ENCODE data around the gene HOOK2.

Gene HOOK2

DNA sequence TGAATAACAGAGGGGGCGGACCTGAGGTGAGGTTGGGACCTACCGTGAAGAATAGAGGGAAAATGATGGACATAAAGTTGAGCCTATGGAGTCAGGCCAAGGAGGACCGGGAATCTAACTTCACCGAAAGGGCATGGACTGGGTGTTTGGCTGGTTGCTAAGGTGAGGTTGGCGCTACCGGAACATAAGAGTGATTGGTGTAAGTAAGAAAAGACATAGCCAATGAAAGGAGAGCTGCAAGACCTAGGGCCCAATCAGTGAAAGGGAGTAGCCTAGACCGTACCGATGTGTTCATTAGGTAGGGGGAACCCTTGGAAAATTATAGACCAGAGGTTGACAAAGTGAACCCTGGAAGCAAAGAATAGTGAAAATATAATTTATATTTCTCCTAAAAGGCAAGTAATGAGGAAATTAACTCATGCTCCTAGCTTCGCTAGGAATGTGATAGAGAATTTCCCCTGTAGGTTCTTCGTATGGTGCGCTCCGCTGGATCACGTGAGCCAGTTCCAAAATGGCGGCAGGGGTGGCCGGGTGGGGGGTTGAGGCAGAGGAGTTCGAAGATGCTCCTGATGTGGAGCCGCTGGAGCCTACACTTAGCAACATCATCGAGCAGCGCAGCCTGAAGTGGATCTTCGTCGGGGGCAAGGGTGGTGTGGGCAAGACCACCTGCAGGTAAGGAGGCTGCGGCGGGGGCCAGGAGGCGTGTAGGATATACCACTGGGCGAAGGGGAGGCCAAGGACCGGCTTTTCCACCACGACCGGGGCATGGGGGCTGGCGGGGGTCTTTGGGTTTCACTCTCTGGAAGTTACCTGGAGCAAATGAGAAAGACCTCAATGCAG is 38.1 kb downstream of the HOOK2 start, which contains the start of gene GET3:
GET3 (plus strand) TSS at position 503 of the 840 bp plus-strand sequence; CDS start at position 512, 9 bp downstream.
- Histone ChIP-seq H3K36me3 (ENCODE audit: insufficient read depth) (no peaks in the 10 kb centered on the region; the same call in 1 of the 2 replicates), H3K27ac (peak within 1 kb of the TSS; percentile 84), H2AFZ (ENCODE audit: low read depth) (peak within 1 kb of the TSS; percentile 80), H3K4me2 (peak within 1 kb of the TSS; percentile 83), H3K9ac (peak within 1 kb of the TSS; percentile 81), H3K4me1 (ENCODE audit: low read depth, poor library complexity, severe bottlenecking) (peaks cover 31% of the 10 kb centered on the region), H3K79me2 (ENCODE audit: insufficient read depth, low read depth) (peaks cover 34% of the 10 kb centered on the region), H3K27me3 (ENCODE audit: insufficient read depth, low read depth) (no peaks in the 10 kb centered on the region), H4K20me1 (ENCODE audit: insufficient read depth) (no peaks in the 10 kb centered on the region; the same call in 1 of the 2 replicates), H3K4me3 (IDR thresholded peaks at IDR 0.05; ENCODE audit: insufficient read depth, low read depth, low read length) (no peak within 1 kb of the TSS)
- TF ChIP-seq, protein P1, sequence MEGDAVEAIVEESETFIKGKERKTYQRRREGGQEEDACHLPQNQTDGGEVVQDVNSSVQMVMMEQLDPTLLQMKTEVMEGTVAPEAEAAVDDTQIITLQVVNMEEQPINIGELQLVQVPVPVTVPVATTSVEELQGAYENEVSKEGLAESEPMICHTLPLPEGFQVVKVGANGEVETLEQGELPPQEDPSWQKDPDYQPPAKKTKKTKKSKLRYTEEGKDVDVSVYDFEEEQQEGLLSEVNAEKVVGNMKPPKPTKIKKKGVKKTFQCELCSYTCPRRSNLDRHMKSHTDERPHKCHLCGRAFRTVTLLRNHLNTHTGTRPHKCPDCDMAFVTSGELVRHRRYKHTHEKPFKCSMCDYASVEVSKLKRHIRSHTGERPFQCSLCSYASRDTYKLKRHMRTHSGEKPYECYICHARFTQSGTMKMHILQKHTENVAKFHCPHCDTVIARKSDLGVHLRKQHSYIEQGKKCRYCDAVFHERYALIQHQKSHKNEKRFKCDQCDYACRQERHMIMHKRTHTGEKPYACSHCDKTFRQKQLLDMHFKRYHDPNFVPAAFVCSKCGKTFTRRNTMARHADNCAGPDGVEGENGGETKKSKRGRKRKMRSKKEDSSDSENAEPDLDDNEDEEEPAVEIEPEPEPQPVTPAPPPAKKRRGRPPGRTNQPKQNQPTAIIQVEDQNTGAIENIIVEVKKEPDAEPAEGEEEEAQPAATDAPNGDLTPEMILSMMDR (conservative IDR thresholded peaks at IDR 0.05; ENCODE audit: low read depth, low read length) = no peak

DNA sequence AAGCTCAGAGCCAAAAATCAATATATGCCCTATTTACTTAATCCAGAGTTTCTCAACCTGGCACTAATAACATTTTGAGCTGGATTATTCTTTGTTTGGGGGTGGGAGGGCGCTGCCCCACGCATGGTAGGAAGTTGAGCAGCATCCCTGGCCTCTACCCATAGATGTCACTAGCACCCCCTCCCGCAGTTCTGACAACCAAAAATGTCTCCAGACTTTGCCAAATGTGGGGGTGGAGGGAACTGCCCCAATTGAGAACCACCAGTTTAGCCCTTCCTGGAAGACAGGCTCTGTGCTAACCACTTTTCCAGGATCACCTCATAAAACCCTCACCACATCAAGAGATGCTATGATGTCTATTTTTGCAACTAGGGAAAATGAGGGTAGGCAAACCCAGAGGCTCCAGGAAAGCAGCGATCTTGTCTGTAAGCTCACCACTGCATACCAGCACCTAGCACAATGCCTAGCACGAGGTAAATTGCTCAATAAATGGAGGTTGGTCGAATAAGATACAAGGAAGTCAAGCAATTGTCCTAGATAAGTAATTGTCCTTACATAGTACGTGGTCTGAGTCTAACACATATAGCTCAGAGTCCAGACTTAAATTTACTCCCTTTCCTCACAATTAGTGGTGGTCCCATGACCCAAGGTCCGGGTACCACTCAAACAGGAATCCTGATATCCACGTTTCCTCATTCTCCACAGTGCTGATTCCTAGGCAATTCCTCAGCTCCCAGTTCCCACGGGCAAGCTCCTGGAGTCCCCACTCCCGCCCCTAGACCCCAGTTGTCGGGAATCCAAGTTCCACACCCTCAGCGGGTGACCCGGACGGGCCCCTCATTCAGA is 41.8 kb downstream of the HOOK2 start:
- peak overlapping the region; percentile 75 for H3K27ac ChIP-seq
- peak overlapping the region; percentile 95 for H3K9ac ChIP-seq
- H3K36me3 ChIP-seq (ENCODE audit: insufficient read depth) = no peaks in the 10 kb centered on the region; the same call in 1 of the 2 replicates
- peaks cover 32% of the 10 kb centered on the region for H3K4me1 ChIP-seq (ENCODE audit: low read depth, poor library complexity, severe bottlenecking)
- H2AFZ ChIP-seq (ENCODE audit: low read depth) = peak overlapping the region; percentile 44; the same call in 1 of the 2 replicates
- no peaks in the 10 kb centered on the region; the same call in 1 of the 2 replicates for H4K20me1 ChIP-seq (ENCODE audit: insufficient read depth)
- H3K79me2 ChIP-seq (ENCODE audit: insufficient read depth, low read depth) = peaks cover 55% of the 10 kb centered on the region
- no peaks in the 10 kb centered on the region for H3K27me3 ChIP-seq (ENCODE audit: insufficient read depth, low read depth)
- TF ChIP-seq, protein P1 (conservative IDR thresholded peaks at IDR 0.05; ENCODE audit: low read depth, low read length) = peak; percentile 65
- peak overlapping the region; percentile 65 for H3K4me2 ChIP-seq
- H3K4me3 ChIP-seq (IDR thresholded peaks at IDR 0.05; ENCODE audit: insufficient read depth, low read depth, low read length) = no peak overlapping the region

DNA sequence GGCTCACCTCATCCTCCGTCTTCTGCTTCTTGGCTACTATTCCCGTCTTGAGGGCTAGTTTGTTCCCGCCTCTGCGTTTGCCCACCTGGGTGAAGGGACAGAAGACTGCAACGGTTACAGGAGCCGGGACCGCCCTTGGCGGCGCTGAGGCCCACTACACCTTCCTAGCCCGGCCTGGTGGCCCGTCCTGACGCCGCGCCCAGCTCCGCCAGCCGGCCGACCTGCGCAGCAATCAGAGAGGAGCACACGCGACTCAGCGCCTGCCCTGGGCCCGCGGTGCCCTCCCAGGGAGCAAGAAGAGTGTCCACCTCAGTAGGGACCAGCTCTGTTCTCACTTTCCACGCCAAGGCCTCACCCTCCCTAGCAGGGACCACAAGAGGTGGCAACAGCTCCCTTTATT is 44.0 kb downstream of the HOOK2 start:
- TF ChIP-seq, protein P1 (conservative IDR thresholded peaks at IDR 0.05; ENCODE audit: low read depth, low read length) = no peak
- peaks cover 44% of the 10 kb centered on the region for H3K79me2 ChIP-seq (ENCODE audit: insufficient read depth, low read depth)
- no peak overlapping the region for H3K9ac ChIP-seq
- peaks cover 22% of the 10 kb centered on the region for H3K4me1 ChIP-seq (ENCODE audit: low read depth, poor library complexity, severe bottlenecking)
- H3K4me2 ChIP-seq = no peak overlapping the region
- no peak overlapping the region for H3K27ac ChIP-seq
- H2AFZ ChIP-seq (ENCODE audit: low read depth) = no peak overlapping the region
- no peaks in the 10 kb centered on the region; the same call in 1 of the 2 replicates for H3K36me3 ChIP-seq (ENCODE audit: insufficient read depth)
- H3K27me3 ChIP-seq (ENCODE audit: insufficient read depth, low read depth) = no peaks in the 10 kb centered on the region
- H4K20me1 ChIP-seq (ENCODE audit: insufficient read depth) = no peaks in the 10 kb centered on the region; the same call in 1 of the 2 replicates
- no peak overlapping the region for H3K4me3 ChIP-seq (IDR thresholded peaks at IDR 0.05; ENCODE audit: insufficient read depth, low read depth, low read length)

DNA sequence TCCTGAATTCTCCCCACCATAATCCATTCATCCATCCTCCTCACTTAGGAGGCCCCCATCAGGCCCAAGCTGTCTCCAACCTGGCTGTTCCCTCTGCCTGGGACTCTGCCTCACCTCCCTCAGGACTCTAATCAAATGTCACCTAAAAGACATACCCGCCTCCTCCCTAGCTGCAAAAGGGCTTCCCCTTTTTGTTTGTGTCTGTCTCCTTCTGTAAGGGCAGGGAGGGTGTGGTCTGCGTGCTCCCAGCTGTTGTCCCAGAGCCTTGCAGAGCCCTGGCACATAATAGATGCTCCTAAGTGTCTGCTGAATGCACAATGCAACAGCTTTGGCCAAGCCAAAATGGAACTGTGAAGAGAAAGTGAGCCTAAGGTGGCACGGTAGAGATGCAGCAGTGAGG is 45.3 kb downstream of the HOOK2 start:
- Histone ChIP-seq H3K4me1 (ENCODE audit: low read depth, poor library complexity, severe bottlenecking) (peaks cover 15% of the 10 kb centered on the region), H3K9ac (no peak overlapping the region), H4K20me1 (ENCODE audit: insufficient read depth) (no peaks in the 10 kb centered on the region; the same call in 1 of the 2 replicates), H3K79me2 (ENCODE audit: insufficient read depth, low read depth) (peaks cover 44% of the 10 kb centered on the region), H3K4me3 (IDR thresholded peaks at IDR 0.05; ENCODE audit: insufficient read depth, low read depth, low read length) (no peak overlapping the region), H3K4me2 (no peak overlapping the region), H3K36me3 (ENCODE audit: insufficient read depth) (no peaks in the 10 kb centered on the region; the same call in 1 of the 2 replicates), H3K27ac (no peak overlapping the region), H3K27me3 (ENCODE audit: insufficient read depth, low read depth) (no peaks in the 10 kb centered on the region), H2AFZ (ENCODE audit: low read depth) (no peak overlapping the region)
- TF ChIP-seq, protein P1 (conservative IDR thresholded peaks at IDR 0.05; ENCODE audit: low read depth, low read length) = no peak
